ENCODE measurements around the gene C10orf67.
"Not testable (repeated sequence)": the region's sequence is repeated elsewhere in the genome, so short reads cannot be mapped to it uniquely, and the experiment has no call there.

The C10orf67 gene

GRCh38 chr10:23284674-23285335 is 59.8 kb downstream of the C10orf67 start:
- DNase-seq (ENCODE audit: low read depth, low spot score): no peak
- no peak overlapping the region for H3K4me3 ChIP-seq (ENCODE audit: low read length)

- no peak for DNase-seq (ENCODE audit: low read depth, low spot score)
- no peak overlapping the region for H3K4me3 ChIP-seq (ENCODE audit: low read length)
Measured at GRCh38 chr10:23284155-23284554, 60.4 kb downstream of the C10orf67 start.

- DNase-seq (ENCODE audit: low read depth, low spot score): no peak
- no peak overlapping the region for H3K4me3 ChIP-seq (ENCODE audit: low read length)
Measured at GRCh38 chr10:23283680-23284079, 60.9 kb downstream of the C10orf67 start.

- DNase-seq (ENCODE audit: low read depth, low spot score): no peak
- no peak overlapping the region for H3K4me3 ChIP-seq (ENCODE audit: low read length)
Measured at GRCh38 chr10:23281044-23281433, 63.6 kb downstream of the C10orf67 start.

- H3K4me3 ChIP-seq (ENCODE audit: low read length): no peak overlapping the region
- peak; percentile 18 for DNase-seq (ENCODE audit: low read depth, low spot score)
Measured at GRCh38 chr10:23280419-23281043, 64.1 kb downstream of the C10orf67 start.

GRCh38 chr10:23275355-23275754 is 69.2 kb downstream of the C10orf67 start:
- DNase-seq (ENCODE audit: low read depth, low spot score): no peak

GRCh38 chr10:23274179-23274578 is 70.4 kb downstream of the C10orf67 start:
- not testable (repeated sequence) for H3K4me3 ChIP-seq (ENCODE audit: low read length); DNase-seq (ENCODE audit: low read depth, low spot score)

More at GRCh38 chr10:23275355-23275754, 69.2 kb downstream of the C10orf67 start:
- no peak overlapping the region for H3K4me3 ChIP-seq (ENCODE audit: low read length)

- no peak for DNase-seq (ENCODE audit: low read depth, low spot score)
- H3K4me3 ChIP-seq (ENCODE audit: low read length): no peak overlapping the region
Measured at GRCh38 chr10:23270531-23270930, 74.1 kb downstream of the C10orf67 start.

- no peak for DNase-seq (ENCODE audit: low read depth, low spot score)
- H3K4me3 ChIP-seq (ENCODE audit: low read length): no peak overlapping the region
Measured at GRCh38 chr10:23263441-23264164, 81.0 kb downstream of the C10orf67 start.

GRCh38 chr10:23262928-23263327 is 81.7 kb downstream of the C10orf67 start:
- no peak for DNase-seq (ENCODE audit: low read depth, low spot score)
- H3K4me3 ChIP-seq (ENCODE audit: low read length): no peak overlapping the region

GRCh38 chr10:23258516-23258915 is 86.1 kb downstream of the C10orf67 start:
- H3K4me3 ChIP-seq (ENCODE audit: low read length): no peak overlapping the region
- no peak for DNase-seq (ENCODE audit: low read depth, low spot score)

- no peak for DNase-seq (ENCODE audit: low read depth, low spot score)
- no peak overlapping the region for H3K4me3 ChIP-seq (ENCODE audit: low read length)
Measured at GRCh38 chr10:23253780-23254179, 90.8 kb downstream of the C10orf67 start.

- not testable (repeated sequence) for H3K4me3 ChIP-seq (ENCODE audit: low read length); DNase-seq (ENCODE audit: low read depth, low spot score)
Measured at GRCh38 chr10:23252859-23253258, 91.7 kb downstream of the C10orf67 start.

- not testable (repeated sequence) for H3K4me3 ChIP-seq (ENCODE audit: low read length); DNase-seq (ENCODE audit: low read depth, low spot score)
Measured at GRCh38 chr10:23241779-23242178, 102.8 kb downstream of the C10orf67 start.

GRCh38 chr10:23238015-23238414 is 106.6 kb downstream of the C10orf67 start:
- DNase-seq (ENCODE audit: low read depth, low spot score): no peak

GRCh38 chr10:23230582-23230981 is 114.0 kb downstream of the C10orf67 start:
- H3K4me3 ChIP-seq (ENCODE audit: low read length): no peak overlapping the region
- no peak for DNase-seq (ENCODE audit: low read depth, low spot score)

More at GRCh38 chr10:23238015-23238414, 106.6 kb downstream of the C10orf67 start:
- H3K4me3 ChIP-seq (ENCODE audit: low read length): no peak overlapping the region

GRCh38 chr10:23217471-23217870 is 127.1 kb downstream of the C10orf67 start:
- no peak overlapping the region for H3K4me3 ChIP-seq (ENCODE audit: low read length)
- no peak for DNase-seq (ENCODE audit: low read depth, low spot score)

GRCh38 chr10:23205972-23206642 is 138.5 kb downstream of the C10orf67 start:
- no peak overlapping the region for H3K4me3 ChIP-seq (ENCODE audit: low read length)
- DNase-seq (ENCODE audit: low read depth, low spot score): no peak

- no peak for DNase-seq (ENCODE audit: low read depth, low spot score)
Measured at GRCh38 chr10:23204773-23205172, 139.8 kb downstream of the C10orf67 start.

More at GRCh38 chr10:23204773-23205172, 139.8 kb downstream of the C10orf67 start:
- H3K4me3 ChIP-seq (ENCODE audit: low read length): no peak overlapping the region

Measured in Jurkat, Clone E6-1 (cell line).